Fibroblast of pulmonary artery (primary cell): ENCODE data around the gene C2CD2L.
A peak's percentile ranks its signal among the peaks of the same experiment; 100 is the strongest.
"Not testable (repeated sequence)": the region's sequence is repeated elsewhere in the genome, so short reads cannot be mapped to it uniquely, and the experiment has no call there.

ENCODE experiments used
- DNase-seq: peaks from one replicate; pipeline ENCODE4 v3.0.0-alpha.2; 2010; ENCODE audit warnings: low read depth
- H3K4me3 ChIP-seq: replicated peaks from 2 replicates; pipeline ENCODE4 v1.5.1; 2011; ENCODE audit warnings: low read depth, mild to moderate bottlenecking, control low read depth, low read length, moderate library complexity
- CTCF ChIP-seq: IDR thresholded peaks from 2 replicates; pipeline ENCODE4 v1.5.1; 2011; ENCODE audit warnings: mild to moderate bottlenecking, control low read depth, low read length, inconsistent platforms; ENCODE audit errors: missing control alignments

The C2CD2L gene

GRCh38 chr11:119121811-119122124 is 14.6 kb downstream of the C2CD2L start:
- no peak for DNase-seq
- H3K4me3 ChIP-seq, result peak overlapping the region; percentile 71
- TF ChIP-seq CTCF, result no peak

GRCh38 chr11:119125821-119126220 is 18.7 kb downstream of the C2CD2L start:
- no peak overlapping the region for H3K4me3 ChIP-seq
- no peak for TF ChIP-seq CTCF
- DNase-seq, result no peak

- DNase-seq, result no peak
- no peak for TF ChIP-seq CTCF
- no peak overlapping the region for H3K4me3 ChIP-seq
These were observed 19.6 kb downstream of the C2CD2L start for GRCh38 chr11:119126675-119127268.

GRCh38 chr11:119130662-119131061 is 23.5 kb downstream of the C2CD2L start:
- DNase-seq, result peak; percentile 70
- no peak for TF ChIP-seq CTCF
- no peak overlapping the region for H3K4me3 ChIP-seq

- TF ChIP-seq CTCF, result peak; percentile 63
- peak; percentile 19 for DNase-seq
- no peak overlapping the region for H3K4me3 ChIP-seq
These were observed 27.3 kb downstream of the C2CD2L start for GRCh38 chr11:119134389-119134978.

GRCh38 chr11:119139276-119139675 is 32.1 kb downstream of the C2CD2L start:
- DNase-seq, H3K4me3 ChIP-seq: not testable (repeated sequence)

GRCh38 chr11:119144825-119145486 is 37.8 kb downstream of the C2CD2L start:
- no peak overlapping the region for H3K4me3 ChIP-seq
- DNase-seq, result peak; percentile 75
- peak; percentile 68 for TF ChIP-seq CTCF
